Type B pancreatic cell (in vitro differentiated cells): Measurements from ENCODE around the gene DYNLT5. TPM values are rescaled to one million over a fixed set of nuclear protein-coding genes. Genes with fewer than 3 reads are reported as not detected.

Experiments used
- DNase-seq: peaks from one replicate; pipeline ENCODE4 v3.0.0; 2021; ENCODE audit warnings: mixed read lengths; ENCODE audit not compliant: unreplicated experiment; ENCODE audit errors: extremely low spot score
- H3K27ac Mint-ChIP-seq: 2 replicates; pipeline ENCODE4 v1.8.0; 2021; ENCODE audit warnings: mild to moderate bottlenecking, mixed read lengths
- H3K27me3 Mint-ChIP-seq: 2 replicates; pipeline ENCODE4 v1.8.0; 2021; ENCODE audit warnings: mixed read lengths
- H3K36me3 Mint-ChIP-seq: 2 replicates; pipeline ENCODE4 v1.8.0; 2021; ENCODE audit warnings: mixed read lengths
- H3K4me1 Mint-ChIP-seq: one replicate; pipeline ENCODE4 v1.8.0; 2021; ENCODE audit warnings: mixed read lengths; ENCODE audit not compliant: unreplicated experiment
- H3K4me3 Mint-ChIP-seq: 2 replicates; pipeline ENCODE4 v1.8.0; 2021; ENCODE audit warnings: mild to moderate bottlenecking, mixed read lengths
- H3K9me3 Mint-ChIP-seq: 2 replicates; pipeline ENCODE4 v1.8.0; 2021; ENCODE audit warnings: mixed read lengths
- total RNA-seq: library from RNA; stranded (reverse); gene quantifications from 2 replicates; pipeline ENCODE4 v1.2.1, GENCODE V29; 2021; ENCODE audit warnings: low replicate concordance
- TF ChIP-seq, protein P1 (sequence below): fragments of 200-600 bp; sonication (generic); conservative IDR thresholded peaks from 2 replicates; pipeline ENCODE4 v1.5.0; 2021; ENCODE audit warnings: antibody characterized with exemption, mild to moderate bottlenecking

DYNLT5 gene
- total RNA-seq, 1 donor from 2014 or later, result 4.1 TPM

DNA sequence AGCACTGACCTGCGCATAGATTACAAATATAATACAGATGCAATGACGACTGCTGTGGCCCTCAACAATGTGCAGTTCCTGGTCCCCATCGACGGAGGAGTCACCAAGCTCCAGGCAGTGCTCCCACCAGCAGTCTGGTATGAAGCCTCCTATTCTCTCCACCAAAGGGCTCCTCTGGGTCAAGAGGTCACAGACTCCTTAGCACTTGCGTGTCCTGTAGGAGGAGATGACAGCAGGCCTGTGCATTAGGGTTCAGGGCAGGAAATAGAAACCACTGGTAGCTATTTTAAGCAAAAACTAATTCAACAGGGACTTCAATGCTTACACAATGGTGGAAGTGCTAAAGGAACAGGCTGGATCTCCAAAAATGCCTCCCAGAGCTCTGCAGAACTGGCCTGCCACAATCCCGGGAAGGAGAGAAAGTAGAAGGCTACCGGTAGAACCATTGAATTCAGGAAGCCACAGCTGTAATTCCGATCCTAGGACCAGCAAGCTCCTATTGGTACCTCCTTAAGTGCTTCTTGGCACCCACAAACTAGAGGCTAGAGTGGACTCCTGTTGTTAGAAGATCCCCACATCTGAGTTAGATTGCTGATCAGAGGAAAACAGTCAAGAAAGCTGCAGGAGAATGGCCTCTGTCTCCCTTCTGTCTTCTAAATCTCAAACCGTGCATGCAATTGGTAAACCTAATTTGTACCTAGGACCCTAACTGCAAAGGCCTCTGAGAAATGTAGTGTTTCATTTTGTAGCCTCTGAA is 12.7 kb upstream of the DYNLT5 start:
- TF ChIP-seq, protein P1, sequence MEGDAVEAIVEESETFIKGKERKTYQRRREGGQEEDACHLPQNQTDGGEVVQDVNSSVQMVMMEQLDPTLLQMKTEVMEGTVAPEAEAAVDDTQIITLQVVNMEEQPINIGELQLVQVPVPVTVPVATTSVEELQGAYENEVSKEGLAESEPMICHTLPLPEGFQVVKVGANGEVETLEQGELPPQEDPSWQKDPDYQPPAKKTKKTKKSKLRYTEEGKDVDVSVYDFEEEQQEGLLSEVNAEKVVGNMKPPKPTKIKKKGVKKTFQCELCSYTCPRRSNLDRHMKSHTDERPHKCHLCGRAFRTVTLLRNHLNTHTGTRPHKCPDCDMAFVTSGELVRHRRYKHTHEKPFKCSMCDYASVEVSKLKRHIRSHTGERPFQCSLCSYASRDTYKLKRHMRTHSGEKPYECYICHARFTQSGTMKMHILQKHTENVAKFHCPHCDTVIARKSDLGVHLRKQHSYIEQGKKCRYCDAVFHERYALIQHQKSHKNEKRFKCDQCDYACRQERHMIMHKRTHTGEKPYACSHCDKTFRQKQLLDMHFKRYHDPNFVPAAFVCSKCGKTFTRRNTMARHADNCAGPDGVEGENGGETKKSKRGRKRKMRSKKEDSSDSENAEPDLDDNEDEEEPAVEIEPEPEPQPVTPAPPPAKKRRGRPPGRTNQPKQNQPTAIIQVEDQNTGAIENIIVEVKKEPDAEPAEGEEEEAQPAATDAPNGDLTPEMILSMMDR, result no peak
- no peak overlapping the region for H3K27ac Mint-ChIP-seq
- no peaks in the 10 kb centered on the region for H3K36me3 Mint-ChIP-seq
- H3K4me3 Mint-ChIP-seq, result no peak overlapping the region
- no peaks in the 10 kb centered on the region for H3K4me1 Mint-ChIP-seq
- DNase-seq, result no peak
- no peaks in the 10 kb centered on the region for H3K9me3 Mint-ChIP-seq
- H3K27me3 Mint-ChIP-seq, result no peaks in the 10 kb centered on the region

DNA sequence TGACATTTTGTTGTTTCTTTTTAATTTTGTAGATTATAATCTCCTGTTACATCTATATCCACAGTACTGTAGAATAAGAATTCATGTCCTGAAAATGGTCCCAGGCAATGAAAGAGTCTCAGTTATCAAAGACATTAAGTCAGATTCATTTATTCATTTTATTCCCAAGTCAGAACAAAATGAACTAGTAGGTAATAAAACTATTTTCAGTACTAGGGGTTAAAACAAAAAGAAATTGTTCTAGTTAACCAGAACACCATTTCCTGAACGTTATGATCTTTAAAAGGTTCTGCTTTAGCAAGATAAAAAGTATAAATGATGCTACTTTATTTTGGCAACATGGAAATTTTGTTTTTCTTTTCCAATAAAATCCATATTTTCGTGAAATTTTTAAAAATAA is 6.8 kb upstream of the DYNLT5 start:
- H3K4me3 Mint-ChIP-seq, result no peak overlapping the region
- H3K4me1 Mint-ChIP-seq, result no peaks in the 10 kb centered on the region
- H3K27ac Mint-ChIP-seq, result no peak overlapping the region
- H3K9me3 Mint-ChIP-seq, result no peaks in the 10 kb centered on the region
- H3K27me3 Mint-ChIP-seq, result peaks cover 22% of the 10 kb centered on the region
- no peaks in the 10 kb centered on the region for H3K36me3 Mint-ChIP-seq
- DNase-seq, result no peak
- TF ChIP-seq, protein P1, result no peak

DNA sequence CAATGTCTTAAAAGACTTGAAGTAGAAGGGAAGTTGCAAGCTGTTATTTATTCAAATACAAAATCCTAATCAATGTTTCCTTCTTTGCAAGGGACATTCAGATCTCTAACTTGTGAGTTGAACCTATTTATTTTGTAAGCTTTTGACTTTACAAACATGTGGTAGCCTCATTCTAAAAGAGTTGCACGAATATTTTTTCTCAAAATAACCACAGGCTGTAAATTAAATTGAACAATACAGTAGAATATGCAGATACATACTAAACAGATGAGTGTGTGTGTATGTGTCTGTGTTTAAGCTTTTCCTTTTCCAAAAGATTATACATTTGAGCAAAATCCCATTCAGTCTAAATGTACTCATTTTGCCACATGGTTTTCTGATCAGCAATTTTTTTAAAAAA is 4.8 kb upstream of the DYNLT5 start:
- no peaks in the 10 kb centered on the region for H3K36me3 Mint-ChIP-seq
- no peak overlapping the region for H3K27ac Mint-ChIP-seq
- TF ChIP-seq, protein P1, result no peak
- no peak overlapping the region for H3K4me3 Mint-ChIP-seq
- DNase-seq, result no peak
- H3K9me3 Mint-ChIP-seq, result no peaks in the 10 kb centered on the region
- H3K4me1 Mint-ChIP-seq, result no peaks in the 10 kb centered on the region
- peaks cover 38% of the 10 kb centered on the region for H3K27me3 Mint-ChIP-seq

DNA sequence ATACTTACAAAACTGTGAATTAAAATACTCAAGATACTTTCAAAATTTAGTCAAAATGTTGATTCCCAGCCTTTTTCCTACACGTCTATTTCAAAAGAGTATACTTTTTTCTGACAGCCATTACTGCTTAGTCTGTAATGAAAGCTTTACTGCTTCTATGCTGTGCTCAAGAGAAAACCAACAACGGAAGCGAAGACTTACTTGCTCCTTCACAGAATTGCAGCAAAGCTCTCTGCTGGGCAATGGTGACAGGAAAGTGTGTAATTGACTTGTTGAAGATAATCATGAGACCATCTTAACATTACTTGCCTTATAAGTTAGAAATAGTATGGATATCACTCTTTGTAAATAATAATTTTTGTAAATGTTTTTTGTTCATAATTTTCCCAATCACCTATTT is 1.7 kb upstream of the DYNLT5 start:
- H3K9me3 Mint-ChIP-seq, result no peaks in the 10 kb centered on the region
- no peak overlapping the region for H3K27ac Mint-ChIP-seq
- DNase-seq, result no peak
- H3K4me3 Mint-ChIP-seq, result no peak overlapping the region
- TF ChIP-seq, protein P1, result no peak
- H3K27me3 Mint-ChIP-seq, result peaks cover 53% of the 10 kb centered on the region
- H3K4me1 Mint-ChIP-seq, result peaks cover 4% of the 10 kb centered on the region
- no peaks in the 10 kb centered on the region for H3K36me3 Mint-ChIP-seq

DNA sequence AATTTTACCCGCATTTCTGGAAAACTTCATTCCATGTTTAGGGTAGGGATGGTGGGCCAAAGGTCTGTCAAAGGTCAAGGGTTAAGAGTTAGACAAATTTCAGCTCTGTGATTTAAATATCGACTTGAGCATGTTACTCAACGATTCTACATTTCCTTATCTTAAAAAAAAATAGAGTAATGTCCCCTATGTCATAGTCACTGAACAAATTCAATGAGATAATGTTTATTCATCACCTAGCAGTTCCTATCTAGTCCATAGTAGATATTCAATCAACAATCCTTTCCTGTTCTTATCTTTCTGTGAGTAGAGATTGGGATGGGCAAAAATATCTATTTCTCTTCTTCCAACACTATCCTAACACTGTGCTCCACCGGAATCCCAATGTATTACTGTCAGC is 1.1 kb upstream of the DYNLT5 start:
- Mint-ChIP-seq H3K27me3 (peaks cover 53% of the 10 kb centered on the region), H3K4me3 (no peak overlapping the region), H3K9me3 (no peaks in the 10 kb centered on the region), H3K4me1 (peaks cover 4% of the 10 kb centered on the region), H3K27ac (no peak overlapping the region), H3K36me3 (no peaks in the 10 kb centered on the region)
- DNase-seq, result no peak
- TF ChIP-seq, protein P1, result no peak
